Measurements from ENCODE around the gene DPF3. TPM values are rescaled to one million over a fixed set of nuclear protein-coding genes. Genes with fewer than 3 reads are reported as not detected.
A peak's percentile ranks its signal among the peaks of the same experiment; 100 is the strongest.

DPF3 gene
- polyA plus RNA-seq, 1 donor: 4.5 TPM

DNA sequence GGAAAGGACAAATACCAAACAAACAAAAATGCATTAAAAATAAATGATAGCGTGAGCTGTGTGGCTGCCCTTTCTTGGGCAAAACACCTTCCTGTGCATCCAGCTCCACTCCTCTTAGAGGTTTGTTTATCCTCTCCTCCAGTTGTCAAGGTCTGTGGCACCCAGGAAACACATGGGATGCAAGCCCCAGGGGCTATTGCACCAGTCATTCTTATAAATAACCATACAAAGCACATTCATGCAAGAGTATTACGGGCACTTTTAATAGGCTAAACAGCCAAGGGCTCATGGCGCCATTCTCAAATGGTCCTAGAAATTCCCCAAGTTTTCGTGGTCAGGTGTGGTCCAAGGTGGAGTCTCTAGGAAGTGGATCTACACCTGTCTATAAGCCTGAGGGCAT, 257.0 kb downstream of the DPF3 start:
- DNase-seq: no peak

DNA sequence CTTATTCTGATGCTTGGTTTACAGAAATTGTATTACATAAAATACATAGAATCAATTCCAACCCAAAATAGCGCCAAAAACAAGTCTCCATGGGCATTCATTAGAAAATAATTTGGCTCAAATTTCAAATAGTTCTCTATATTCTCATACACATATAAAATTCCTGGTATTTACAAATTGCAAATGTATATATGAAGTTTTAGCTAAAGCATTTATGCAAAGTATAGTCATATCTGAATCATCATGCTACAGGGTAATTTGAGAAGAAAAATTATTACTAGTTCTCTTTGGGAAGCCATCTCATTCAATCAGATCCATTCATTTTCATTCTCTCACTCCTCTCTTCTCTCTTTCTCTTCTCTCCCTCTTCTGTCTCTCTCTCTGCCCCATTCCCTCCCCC, 257.8 kb downstream of the DPF3 start:
- no peak for DNase-seq

DNA sequence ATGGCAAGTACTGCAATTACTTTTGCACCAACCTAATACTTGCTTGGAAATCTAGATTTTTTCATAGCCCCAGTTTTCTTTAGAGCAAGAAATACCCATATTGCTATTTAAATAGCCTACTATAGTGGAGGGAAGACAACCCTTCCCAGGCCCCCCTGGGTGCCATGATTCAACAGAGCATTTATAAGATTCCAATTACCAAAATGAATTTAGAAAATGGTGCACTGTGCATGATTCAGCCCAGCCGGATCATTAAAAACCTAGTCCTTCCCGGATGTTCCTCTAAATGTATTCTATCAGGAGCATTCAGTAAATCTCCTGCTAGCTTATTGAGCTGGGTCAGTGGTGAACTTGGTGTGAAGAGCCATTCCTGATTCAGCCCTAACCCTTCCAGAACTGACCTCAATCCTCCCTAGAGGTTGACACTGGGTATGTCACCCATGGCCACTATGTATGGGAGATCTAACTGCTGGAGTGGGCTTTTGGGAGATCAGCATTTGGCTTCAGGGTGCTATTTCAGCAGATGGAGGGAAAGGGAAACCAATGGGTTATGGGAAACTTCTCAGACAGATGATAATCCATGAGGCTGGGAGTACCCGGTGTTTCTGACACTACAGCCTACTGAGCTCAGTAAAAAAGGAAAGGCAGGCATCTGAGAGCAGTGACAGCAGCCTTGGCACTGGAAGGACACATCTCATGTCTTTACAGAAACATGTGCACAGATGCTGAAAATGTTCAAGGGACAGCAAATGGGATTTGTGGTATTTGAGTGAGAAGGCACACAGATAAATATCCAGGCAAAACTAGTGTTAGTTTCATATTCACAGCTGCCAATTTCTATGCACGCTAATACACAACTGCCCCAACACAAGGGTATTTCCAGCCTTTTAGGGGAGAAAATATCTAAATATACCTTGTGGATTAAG, 258.9 kb downstream of the DPF3 start:
- no peak for DNase-seq

DNA sequence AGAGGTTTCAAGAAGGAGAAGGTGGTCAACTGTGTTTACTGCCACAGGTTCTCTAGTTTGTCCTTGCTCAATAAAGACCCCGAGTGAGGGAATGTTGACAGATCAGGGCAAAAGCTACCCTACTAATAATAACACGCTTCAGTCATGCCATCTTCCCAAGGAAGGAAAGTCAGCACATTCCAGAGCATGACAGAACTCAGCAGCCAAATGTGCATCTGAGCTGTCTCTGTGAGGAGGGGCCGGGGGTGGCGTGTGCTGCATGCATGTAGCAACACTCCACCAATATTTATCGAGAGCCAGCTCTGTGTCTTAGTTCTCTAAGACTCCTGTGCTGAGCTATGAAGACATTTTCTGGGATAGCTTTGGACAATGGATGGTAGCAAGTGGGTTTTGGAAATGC, 260.4 kb downstream of the DPF3 start:
- DNase-seq: no peak

DNA sequence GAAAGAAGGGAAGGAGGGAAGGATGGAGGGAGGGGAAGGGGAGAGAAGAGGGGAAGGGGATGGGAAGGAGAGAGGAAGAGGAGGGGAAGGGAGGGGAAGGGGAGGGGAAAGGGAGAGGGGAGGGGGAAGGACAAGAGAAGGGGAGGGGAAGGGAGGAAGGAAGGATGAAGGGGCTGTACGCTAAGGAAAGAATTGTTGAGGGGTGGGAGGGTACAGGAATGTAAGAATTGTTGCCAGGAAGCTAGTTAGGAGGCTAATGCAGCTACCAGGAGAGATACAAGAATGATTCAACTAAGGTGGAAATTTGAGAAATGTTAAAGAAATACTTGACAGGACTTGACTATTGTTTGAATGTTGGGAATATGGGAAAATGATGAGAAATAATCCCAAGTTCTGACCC, 261.2 kb downstream of the DPF3 start:
- DNase-seq: no peak

DNA sequence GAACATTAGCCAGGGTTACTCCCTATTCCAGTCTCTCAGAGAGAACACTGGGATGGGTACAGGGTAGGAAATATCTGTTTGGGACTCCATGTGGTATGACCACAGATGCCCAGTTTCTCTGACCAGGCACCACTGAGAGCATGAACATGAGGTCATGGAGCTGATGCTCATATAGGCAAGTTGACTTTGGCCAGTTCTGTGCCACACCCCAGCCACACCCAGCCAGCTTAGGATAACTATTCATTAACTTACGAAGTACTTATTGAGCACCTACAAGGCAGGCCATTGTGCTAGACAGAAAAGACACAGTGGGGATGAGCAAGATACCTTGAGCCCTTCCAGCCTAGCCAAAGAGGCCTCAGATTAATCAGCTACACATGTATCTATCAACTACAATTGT, 262.5 kb downstream of the DPF3 start:
- no peak for DNase-seq

DNA sequence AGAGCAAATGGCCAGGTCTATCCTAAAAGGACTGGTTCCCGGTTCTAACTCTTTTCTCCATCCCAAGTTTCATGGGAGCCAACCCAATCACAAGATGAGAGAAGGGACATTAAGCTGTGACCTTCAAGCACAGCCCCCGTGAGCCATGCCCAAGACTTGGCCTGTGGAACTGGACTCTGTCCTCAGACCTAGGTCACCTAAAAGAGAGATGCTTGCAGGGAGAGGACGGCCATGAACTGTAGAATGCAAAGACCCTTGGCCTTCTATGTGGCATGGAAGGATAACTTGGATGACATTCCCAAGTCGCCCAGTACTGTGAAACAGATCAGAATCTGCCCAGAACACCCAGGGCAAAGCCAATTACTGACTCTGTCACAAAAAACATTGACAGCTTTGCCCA, 263.5 kb downstream of the DPF3 start:
- DNase-seq: no peak

DNA sequence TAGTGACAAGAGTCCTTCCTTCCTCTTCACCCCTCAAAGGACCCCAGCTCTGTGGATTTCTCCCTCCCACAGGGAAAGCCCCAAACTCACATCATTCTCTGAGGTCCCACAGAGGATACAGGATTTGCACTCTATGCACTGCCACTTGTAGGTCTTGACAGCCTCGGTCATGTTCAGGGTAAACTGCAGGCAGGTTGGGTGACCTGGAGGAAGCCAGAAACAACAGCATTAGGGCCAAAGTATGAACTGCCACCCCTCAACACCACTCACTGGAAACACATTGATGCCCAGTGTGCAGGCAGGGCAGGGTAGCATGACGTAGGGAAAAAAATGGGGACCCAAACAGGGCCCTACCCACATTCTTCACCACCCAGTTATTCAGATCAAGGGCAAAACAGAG, 264.4 kb downstream of the DPF3 start:
- no peak for DNase-seq

DNA sequence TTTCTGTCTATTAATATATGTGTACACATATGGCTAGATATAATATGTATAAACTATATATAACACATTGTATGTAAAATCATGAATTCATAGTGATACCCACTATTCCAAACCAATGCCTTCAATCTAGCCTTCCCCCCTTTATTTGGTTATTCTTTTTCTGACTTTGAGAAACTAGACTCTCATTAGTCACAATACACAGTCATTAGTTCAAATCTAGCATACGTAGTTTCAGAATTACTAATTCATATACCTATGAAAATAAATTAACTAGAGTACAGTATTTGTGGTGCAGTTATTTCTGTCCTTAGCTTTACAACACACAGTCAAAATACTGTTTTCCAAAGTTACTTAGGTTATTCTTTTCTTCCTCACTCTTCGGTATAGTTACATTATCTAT, 268.2 kb downstream of the DPF3 start:
- DNase-seq: no peak

DNA sequence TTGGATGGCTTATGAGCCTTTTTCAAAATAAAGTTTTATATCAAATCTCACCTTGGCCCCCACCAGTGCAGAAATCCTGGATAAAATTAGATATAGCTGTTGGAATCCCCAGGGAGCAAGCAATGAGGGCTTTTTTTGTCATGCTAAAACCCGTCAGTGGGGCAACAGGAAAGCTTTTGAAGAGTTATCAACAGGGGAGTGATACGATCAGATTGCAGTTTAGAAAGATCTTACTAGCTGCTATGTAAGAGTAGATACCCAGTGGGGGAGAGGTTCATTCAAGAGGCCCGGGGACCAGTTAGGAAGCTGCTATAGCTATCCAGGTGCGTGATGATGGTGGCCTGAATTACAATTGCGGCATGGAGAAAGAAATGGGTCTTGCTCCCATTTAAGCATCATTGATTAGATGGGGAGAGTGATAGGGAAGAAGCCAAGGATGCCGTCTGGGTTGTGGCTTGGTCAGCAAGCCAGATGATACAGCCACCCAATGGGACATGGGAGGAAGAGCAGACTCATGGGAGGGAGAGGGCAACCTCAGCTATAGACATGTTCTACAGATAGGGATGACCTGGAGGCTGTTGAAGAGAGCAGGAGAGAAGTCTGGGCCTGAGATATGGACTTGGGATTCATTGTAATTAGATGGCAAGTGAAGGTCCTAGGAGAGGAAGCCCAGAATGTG, 272.4 kb downstream of the DPF3 start:
- no peak for DNase-seq

DNA sequence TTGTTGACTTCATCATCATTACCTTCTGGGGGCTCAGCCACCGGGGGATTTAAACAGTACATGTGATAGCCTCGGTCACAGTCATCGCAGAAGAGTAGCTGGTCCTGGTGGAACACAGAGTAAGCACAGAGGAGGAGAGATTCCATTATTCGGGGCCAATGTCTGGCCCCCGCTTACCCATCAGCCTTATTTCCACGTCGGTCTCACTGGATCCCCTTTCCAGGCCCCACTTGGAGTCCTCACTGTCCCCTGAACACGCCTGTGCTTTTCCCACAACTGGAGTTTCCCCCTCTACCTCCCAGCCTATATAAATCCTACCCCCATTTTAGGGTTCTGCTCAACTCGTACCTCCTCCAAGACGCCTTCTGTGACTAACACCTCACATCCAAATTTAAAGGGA, 274.0 kb downstream of the DPF3 start:
- DNase-seq: no peak

DNA sequence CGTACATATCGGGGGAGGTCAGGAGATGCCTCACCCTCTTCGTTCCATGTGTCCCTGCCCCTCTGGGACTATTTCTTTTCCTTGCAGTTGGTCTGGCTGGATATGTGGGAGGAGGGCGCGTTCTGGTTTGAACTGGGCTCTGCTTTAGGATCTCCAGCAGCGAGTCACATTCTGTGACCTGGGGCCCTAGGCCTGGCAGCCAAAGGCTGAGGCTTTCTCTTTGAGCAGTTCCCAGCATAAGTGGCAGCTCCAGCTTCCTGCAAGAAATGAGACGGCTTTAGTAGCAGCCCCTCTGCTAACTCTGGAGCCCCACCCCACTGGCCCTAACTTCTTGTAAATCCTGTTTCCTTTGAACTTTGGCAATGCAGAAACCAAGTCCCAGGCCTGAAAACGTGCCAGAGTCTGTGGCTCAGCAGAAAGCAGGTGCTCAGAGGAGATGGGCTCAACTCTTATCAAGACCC, 274.8 kb downstream of the DPF3 start:
- no peak for DNase-seq

DNA sequence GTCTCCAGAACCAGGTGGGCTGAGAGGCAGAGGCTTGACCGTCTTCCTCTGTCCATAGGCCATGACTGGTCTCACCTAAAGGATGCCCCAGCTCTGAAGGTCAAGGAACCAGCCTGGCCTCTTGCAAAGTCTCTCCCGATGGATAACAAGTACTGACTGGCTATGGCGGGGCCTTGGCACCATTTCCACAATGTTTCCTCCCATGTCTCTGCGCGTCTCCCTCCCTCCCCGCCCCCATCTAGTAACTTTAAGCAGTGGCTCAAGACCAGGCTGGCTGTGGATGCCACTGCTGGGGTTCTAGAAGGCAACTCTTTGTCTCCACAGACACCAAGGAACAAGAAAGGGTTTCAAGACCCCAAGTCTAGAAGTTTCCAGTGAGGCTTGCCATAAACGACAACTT, 275.5 kb downstream of the DPF3 start:
- no peak for DNase-seq

DNA sequence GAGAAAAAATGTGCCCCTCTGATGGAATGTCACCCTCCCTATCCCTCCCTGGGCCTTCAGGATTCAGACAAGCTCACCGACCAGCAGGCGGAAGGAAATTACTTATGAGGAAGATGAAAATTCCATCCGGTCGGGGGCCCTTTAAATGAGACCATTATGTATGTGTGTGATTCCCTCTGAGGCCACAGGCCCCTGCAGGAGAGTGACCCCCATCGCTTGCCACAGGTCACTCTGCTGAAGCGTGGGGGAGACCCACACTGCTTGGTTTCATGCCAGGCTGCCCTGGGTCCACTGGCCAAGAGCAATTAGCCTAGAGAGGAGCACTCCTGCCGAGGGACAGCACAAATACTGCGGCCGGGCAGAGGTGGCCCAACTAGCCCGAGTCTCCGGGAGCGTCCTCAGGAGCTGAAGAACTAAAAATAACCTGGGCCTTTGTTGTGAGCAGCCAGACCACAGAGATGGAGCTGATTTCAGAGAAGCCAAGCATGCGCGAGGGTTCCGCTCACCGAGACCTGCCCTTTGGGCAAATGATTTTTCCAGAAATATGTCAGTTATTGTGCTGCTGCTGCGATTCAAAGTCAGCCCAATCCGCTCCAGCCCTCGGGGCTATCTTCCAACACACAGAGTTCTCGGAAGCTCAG, 276.4 kb downstream of the DPF3 start:
- peak; percentile 68 for DNase-seq

DNA sequence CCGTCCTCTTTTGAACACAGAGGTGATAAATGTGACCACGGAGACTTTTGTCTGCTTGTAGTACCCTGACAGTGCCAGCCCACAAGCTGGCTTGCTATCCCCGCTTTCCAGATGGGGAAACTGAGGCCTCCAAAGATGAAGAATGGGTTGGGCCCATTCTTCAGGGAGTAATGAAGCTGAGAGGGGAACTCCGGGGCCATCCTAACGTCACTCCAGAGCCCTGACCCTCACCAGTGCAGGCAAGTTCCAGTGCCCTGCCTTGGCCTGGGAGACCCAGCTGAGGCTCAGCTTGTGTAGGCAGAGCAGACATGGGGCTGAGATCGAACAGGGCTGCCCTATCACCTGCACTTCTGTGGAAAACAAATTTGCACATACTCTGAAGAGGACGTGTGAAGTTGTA, 277.1 kb downstream of the DPF3 start:
- DNase-seq: no peak

DNA sequence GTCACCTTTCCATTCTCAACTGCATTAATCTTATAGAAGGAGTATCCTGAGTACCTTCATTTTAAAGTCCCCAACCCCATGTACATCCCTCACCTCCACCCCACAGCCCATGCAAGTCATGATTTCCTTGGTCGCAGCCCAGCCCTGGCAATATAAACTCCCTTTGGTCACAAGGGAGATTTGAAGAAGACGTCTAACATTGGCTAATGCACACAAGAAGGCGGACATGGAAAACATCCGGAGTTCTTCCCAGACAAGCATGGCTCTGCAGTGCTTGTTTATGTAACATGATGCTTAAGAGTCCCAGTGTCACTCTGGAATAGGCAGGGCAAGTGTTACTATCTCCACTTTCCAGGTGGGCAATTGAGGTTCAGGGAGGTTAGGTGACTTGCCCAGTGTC, 277.6 kb downstream of the DPF3 start:
- DNase-seq: peak; percentile 75

DNA sequence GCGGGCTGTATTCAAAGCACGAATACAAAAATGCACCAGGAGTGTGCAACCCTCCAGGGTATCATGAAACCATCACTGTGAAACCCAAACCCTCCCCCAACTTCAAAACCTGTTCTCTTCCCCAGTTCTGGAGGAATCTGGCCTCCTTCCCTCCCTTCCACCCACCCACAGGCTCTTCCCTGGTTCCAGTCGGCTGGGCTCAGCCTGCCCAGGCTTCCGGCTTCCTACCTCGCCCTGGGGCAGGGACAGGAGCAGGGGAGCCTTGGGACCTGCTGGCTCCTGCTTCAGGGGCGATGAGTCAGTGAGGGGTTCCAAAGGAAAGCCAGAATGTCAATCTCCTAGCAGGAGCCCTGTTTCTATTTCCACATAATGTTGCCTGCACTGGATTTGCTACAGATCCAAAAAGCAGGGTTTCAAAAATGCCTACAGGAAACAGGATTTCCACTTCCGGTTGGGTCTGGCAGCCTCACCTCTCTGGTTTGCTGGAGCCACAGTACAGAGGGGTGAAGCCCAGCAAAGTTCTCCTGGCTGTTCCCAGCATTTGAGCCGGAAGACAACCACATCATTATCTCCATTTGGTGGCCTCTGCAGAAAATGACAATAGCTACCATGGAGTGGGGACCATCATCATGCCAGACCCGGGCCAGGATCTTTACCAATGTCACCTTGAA, 278.3 kb downstream of the DPF3 start:
- no peak for DNase-seq

DNA sequence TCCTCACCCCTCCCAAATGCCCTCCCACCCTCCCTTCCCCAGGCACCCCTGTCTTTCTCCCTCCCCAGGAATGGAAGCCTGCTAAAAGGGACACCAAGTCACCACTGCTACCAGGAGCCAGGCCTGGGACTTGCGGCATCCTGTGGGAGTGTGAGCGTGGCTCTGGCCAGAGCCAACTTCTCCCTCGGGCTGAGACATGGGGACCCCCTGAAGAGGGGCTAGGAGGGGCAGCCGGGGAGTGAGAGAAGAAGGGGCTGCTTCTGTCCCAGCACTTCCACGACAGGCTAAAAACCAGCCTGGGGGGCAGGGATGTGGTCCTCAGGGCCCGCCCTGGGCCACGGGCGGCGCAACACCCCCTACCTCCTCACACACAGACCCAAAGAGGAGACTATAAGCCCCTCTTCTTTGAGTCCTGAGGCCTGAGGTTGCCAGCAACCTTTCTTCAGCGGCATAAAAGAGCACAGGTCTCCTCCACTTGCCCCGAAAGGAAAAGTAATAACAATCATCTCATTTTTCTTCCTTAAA, 278.9 kb downstream of the DPF3 start:
- no peak for DNase-seq

DNA sequence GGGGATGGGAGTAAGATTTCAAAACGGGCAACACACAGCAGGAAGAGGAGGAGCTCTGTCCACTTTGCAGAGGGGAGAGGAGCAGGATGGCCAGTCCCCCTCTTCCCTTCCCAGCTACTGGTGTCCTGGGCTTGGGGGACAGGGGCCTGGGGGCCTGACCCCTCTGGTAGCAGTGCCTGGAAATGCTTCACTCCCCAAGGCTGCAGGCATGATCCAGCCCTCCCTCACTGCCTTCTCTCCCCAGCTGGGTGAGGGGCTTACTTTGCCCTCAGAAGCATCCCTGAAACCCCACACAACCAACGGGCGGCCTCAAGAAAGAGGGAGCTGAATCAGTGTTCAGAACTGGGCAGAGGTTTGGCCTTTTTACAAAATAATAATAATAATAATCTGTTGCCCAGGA, 279.5 kb downstream of the DPF3 start:
- DNase-seq: no peak

DNA sequence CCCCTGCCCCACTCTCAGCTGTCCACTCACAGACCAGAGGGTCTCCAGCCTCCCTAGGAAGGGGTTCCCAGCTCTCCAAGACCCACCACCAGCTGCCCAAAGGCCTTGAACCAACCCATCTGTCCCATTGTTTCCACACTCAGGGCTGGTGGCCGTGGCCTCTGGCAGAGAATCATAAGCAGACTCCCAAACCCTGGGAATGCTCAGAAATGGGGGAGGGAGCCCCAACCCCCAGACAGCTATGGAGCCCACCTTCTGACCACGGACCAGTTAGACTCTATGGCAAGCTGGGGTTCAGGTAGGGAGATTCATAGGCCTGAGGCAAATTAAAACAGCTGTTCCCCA, 280.0 kb downstream of the DPF3 start:
- DNase-seq: no peak

DNA sequence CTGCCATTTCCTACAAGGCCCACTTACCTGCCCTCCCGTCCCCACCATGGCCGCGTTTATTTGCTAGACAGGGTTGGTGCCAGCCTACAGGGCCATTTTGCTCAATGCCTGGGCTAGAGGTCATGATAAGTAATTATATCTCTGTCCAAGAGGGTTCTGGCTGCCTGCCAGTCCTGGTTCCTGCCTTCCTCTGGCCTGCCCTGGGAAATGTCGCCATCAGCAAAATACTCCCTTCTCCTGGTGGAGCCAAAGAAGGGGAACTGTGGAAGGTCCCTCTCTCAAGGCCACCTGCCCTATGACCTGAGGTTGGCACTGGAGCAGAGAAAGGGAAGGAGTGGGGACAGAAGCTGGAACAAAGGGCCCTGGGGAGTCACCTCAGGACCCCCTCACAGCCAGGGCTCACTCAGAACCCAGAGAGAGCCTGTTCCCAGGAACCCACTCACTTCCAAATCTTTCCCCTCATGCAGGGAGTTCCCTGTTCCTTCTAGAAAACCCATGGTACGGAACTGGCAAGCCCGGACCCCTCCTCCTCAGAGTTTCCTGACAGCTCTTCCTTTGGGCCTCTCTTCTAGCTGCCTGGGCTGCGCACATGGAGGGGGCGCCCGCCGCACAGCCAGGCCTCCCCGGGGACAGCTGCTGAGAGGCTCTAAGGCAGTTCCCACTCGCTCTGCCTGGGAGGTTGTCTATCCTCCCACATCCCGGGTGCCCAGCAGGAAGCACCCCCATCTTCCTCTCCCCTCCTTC, 280.5 kb downstream of the DPF3 start:
- no peak for DNase-seq

DNA sequence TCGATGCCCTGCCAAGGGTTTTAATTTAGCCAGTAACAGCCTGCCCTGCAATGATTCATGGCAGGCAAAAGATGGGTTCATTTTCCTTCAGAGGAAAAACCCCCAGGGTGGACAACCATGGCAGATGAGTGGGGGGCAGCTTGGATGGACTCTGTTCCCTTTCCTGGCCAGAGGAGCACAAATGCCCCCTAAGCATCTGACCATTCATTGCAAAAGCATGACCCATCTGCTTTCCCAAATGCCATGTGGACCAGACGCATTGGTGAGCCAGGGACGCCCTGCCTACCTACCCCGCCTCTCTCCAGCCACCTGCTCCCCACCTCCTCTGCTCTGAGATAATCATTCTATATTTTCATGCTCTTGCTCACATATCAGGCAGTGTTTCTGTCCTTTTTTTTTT, 281.9 kb downstream of the DPF3 start:
- DNase-seq: no peak
